ENCODE data around the gene HMG20A.

HMG20A gene

DNA sequence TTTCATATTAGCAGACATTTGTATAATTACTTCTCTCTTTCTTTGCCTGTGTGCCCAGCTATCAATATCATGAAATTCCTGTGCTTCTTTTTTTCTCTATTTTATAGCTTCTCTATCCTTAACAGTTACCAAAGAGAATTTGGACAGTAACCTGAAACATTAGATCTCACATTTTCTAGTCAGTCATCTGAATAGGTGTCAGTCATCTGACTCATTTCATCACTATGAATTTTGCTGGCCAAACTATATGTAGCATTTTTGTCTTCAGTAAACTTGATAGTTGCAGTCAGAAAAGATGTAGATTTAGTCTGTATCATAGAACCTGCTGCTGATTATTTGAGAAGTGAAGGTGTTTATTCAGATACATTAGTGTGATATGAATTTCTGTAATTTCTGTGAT lies 52.6 kb downstream of the HMG20A start:
- TF ChIP-seq SIN3A (IDR thresholded peaks at IDR 0.05; ENCODE audit: borderline replicate concordance, insufficient read depth, low read length): no peak
- TF ChIP-seq, protein P1, sequence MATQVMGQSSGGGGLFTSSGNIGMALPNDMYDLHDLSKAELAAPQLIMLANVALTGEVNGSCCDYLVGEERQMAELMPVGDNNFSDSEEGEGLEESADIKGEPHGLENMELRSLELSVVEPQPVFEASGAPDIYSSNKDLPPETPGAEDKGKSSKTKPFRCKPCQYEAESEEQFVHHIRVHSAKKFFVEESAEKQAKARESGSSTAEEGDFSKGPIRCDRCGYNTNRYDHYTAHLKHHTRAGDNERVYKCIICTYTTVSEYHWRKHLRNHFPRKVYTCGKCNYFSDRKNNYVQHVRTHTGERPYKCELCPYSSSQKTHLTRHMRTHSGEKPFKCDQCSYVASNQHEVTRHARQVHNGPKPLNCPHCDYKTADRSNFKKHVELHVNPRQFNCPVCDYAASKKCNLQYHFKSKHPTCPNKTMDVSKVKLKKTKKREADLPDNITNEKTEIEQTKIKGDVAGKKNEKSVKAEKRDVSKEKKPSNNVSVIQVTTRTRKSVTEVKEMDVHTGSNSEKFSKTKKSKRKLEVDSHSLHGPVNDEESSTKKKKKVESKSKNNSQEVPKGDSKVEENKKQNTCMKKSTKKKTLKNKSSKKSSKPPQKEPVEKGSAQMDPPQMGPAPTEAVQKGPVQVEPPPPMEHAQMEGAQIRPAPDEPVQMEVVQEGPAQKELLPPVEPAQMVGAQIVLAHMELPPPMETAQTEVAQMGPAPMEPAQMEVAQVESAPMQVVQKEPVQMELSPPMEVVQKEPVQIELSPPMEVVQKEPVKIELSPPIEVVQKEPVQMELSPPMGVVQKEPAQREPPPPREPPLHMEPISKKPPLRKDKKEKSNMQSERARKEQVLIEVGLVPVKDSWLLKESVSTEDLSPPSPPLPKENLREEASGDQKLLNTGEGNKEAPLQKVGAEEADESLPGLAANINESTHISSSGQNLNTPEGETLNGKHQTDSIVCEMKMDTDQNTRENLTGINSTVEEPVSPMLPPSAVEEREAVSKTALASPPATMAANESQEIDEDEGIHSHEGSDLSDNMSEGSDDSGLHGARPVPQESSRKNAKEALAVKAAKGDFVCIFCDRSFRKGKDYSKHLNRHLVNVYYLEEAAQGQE (IDR thresholded peaks at IDR 0.05; ENCODE audit: insufficient read depth in 1 of 2, low read depth in 2 of 2, low read length in 2 of 2): no peak
- TF ChIP-seq FOXP2 (optimal IDR thresholded peaks at IDR 0.05; ENCODE audit: borderline replicate concordance, extremely low read depth, extremely low read length, insufficient read depth): no peak
- TF ChIP-seq POLR2AphosphoS5 (IDR thresholded peaks at IDR 0.05; ENCODE audit: low read depth, low read length): no peak
- no peak for TF ChIP-seq TAF1 (IDR thresholded peaks at IDR 0.05; ENCODE audit: borderline replicate concordance, insufficient read depth, low read length)

- TF ChIP-seq POLR2AphosphoS5 (IDR thresholded peaks at IDR 0.05; ENCODE audit: low read depth, low read length) (no peak), FOXP2 (optimal IDR thresholded peaks at IDR 0.05; ENCODE audit: borderline replicate concordance, extremely low read depth, extremely low read length, insufficient read depth) (no peak), TAF1 (IDR thresholded peaks at IDR 0.05; ENCODE audit: borderline replicate concordance, insufficient read depth, low read length) (no peak), SIN3A (IDR thresholded peaks at IDR 0.05; ENCODE audit: borderline replicate concordance, insufficient read depth, low read length) (no peak)
- TF ChIP-seq, protein P1 (IDR thresholded peaks at IDR 0.05; ENCODE audit: insufficient read depth in 1 of 2, low read depth in 2 of 2, low read length in 2 of 2): no peak
Observed at GRCh38 chr15:77474310-77474988, 53.8 kb downstream of the HMG20A start.

DNA sequence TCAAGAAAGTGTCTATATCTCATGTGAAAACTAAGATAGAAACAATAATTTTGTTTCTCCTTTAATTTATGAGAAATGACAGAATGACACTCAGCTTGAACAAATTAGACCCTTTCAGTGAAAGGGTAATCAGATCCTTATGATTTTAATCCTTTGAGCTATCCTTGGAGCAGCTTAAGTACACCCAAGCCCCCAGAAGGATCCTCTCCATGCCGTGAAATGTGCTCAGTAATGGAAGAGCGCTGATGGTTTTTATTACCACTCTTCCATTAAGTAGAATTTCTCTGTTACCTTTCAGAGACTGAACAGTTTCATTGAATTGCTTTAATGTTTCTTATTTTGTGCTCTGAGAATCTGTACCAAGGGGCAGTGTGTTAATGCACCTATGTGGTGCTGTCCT lies 54.3 kb downstream of the HMG20A start:
- TF ChIP-seq POLR2AphosphoS5 (IDR thresholded peaks at IDR 0.05; ENCODE audit: low read depth, low read length) (no peak), FOXP2 (optimal IDR thresholded peaks at IDR 0.05; ENCODE audit: borderline replicate concordance, extremely low read depth, extremely low read length, insufficient read depth) (no peak), TAF1 (IDR thresholded peaks at IDR 0.05; ENCODE audit: borderline replicate concordance, insufficient read depth, low read length) (no peak), SIN3A (IDR thresholded peaks at IDR 0.05; ENCODE audit: borderline replicate concordance, insufficient read depth, low read length) (no peak)
- TF ChIP-seq, protein P1 (IDR thresholded peaks at IDR 0.05; ENCODE audit: insufficient read depth in 1 of 2, low read depth in 2 of 2, low read length in 2 of 2): no peak

- TF ChIP-seq TAF1 (IDR thresholded peaks at IDR 0.05; ENCODE audit: borderline replicate concordance, insufficient read depth, low read length) (no peak), SIN3A (IDR thresholded peaks at IDR 0.05; ENCODE audit: borderline replicate concordance, insufficient read depth, low read length) (no peak), FOXP2 (optimal IDR thresholded peaks at IDR 0.05; ENCODE audit: borderline replicate concordance, extremely low read depth, extremely low read length, insufficient read depth) (no peak), POLR2AphosphoS5 (IDR thresholded peaks at IDR 0.05; ENCODE audit: low read depth, low read length) (no peak)
- TF ChIP-seq, protein P1 (IDR thresholded peaks at IDR 0.05; ENCODE audit: insufficient read depth in 1 of 2, low read depth in 2 of 2, low read length in 2 of 2): no peak
Observed at GRCh38 chr15:77475898-77476297, 55.2 kb downstream of the HMG20A start.
